Measurements from ENCODE around the gene CHORDC1. TPM values are rescaled to one million over a fixed set of nuclear protein-coding genes. Genes with fewer than 3 reads are reported as not detected.

Gene CHORDC1
- total and polyA plus RNA-seq, 2 of the 8 experiments (the other 6 are each of a cell fraction or from before 2014, with no cell fraction given): 28.9 to 97.1 TPM

DNA sequence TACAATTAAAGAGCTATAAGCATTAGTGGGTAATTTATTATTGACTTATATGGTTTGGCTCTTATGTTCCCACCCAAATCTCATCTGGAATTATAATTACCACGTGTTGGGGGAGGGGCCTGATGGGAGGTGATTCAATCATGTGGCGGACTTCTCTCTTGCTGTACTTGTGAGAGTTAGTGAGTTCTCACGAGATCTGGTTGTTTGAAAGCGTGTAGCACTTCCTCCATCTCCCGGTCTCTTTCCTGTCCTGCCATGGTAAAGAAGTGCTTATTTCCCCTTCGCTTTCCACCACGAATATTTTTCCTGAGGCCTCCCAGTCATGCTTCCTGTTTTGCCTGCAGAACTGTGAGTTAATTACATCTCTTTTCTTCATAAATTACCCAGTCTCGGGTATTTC, 28.1 kb upstream of the CHORDC1 start:
- Histone ChIP-seq H2AFZ (ENCODE audit: low read length) (no peak overlapping the region), H2BK20ac (ENCODE audit: low read length) (no peak overlapping the region), H2BK5ac (ENCODE audit: low read depth, low read length) (no peak overlapping the region), H4K5ac (ENCODE audit: insufficient read length, low read depth, low read length) (no peak overlapping the region), H3K14ac (ENCODE audit: insufficient read length) (no peak overlapping the region), H3K36me3 (ENCODE audit: control insufficient read depth in 2 of 4, insufficient read depth in 4 of 4, low read length in 3 of 4) (no peaks in the 10 kb centered on the region), H3K23me2 (ENCODE audit: low read depth, low read length) (no peaks in the 10 kb centered on the region), H3K9ac (replicated peaks in 1 of 4; ENCODE audit: extremely low read depth in 1 of 4, low read depth in 3 of 4, low read length in 3 of 4) (no peak overlapping the region), H3K4me1 (replicated peaks in 1 of 4; ENCODE audit: control insufficient read depth in 3 of 4, insufficient read depth in 4 of 4, low read length in 3 of 4) (no peaks in the 10 kb centered on the region), H4K8ac (ENCODE audit: extremely low read depth, insufficient read depth, low read length) (no peak overlapping the region), H2BK15ac (ENCODE audit: low read length) (no peak overlapping the region), H4K91ac (replicated peaks; ENCODE audit: insufficient read length, low read length) (no peak overlapping the region), H3K4me2 (ENCODE audit: insufficient read depth in 1 of 2, low read depth in 2 of 2, low read length in 2 of 2) (no peak overlapping the region), H2BK120ac (replicated peaks; ENCODE audit: low read depth, low read length) (no peak overlapping the region), H3K27me3 (replicated peaks in 1 of 4; ENCODE audit: control insufficient read depth in 3 of 4, extremely low read depth in 1 of 4, insufficient read depth in 3 of 4, low read length in 3 of 4) (no peaks in the 10 kb centered on the region), H3K18ac (ENCODE audit: extremely low read depth, low read length) (no peak overlapping the region), H4K20me1 (replicated peaks in 1 of 2; ENCODE audit: control insufficient read depth in 1 of 2, insufficient read depth in 2 of 2, low read length in 2 of 2) (no peaks in the 10 kb centered on the region), H3K56ac (replicated peaks; ENCODE audit: insufficient read length, low read depth, low read length) (no peak overlapping the region), H3K27ac (ENCODE audit: low read depth, low read length) (no peak overlapping the region), H3K4ac (replicated peaks; ENCODE audit: insufficient read length, low read depth, low read length) (no peak overlapping the region), H2BK12ac (ENCODE audit: low read depth, low read length) (no peak overlapping the region), H3K23ac (ENCODE audit: insufficient read length) (no peak overlapping the region), H3K4me3 (ENCODE audit: extremely low read depth in 1 of 4, insufficient read depth in 2 of 4, low read depth in 3 of 4, low read length in 4 of 4) (no peak overlapping the region), H3K9me3 (ENCODE audit: insufficient read depth in 2 of 2, low read depth in 1 of 2, low read length in 1 of 2) (no peaks in the 10 kb centered on the region), H3K79me2 (ENCODE audit: control insufficient read depth in 1 of 2, insufficient read depth in 2 of 2, low read length in 2 of 2) (no peaks in the 10 kb centered on the region), H3K79me1 (ENCODE audit: low read depth, low read length) (no peaks in the 10 kb centered on the region), H2AK5ac (ENCODE audit: low read depth, low read length) (no peak overlapping the region)
- 82% methylated on average over 8 of the region's 8 CpGs; no CpG with 5 or more reads in 1 of the 2 experiments for WGBS, 2 experiments (ENCODE audit: extremely low coverage in 1 of 2, insufficient coverage in 1 of 2, insufficient read length in 1 of 2, insufficient replicate concordance in 2 of 2, low coverage in 1 of 2, low lambda C conversion rate in 2 of 2, missing lambda C conversion rate in 1 of 2)
- FAIRE-seq (no peak), DNase-seq (ENCODE audit: low read depth in 1 of 2, low spot score in 2 of 2) (no peak)
- ChIA-PET POLR2A (ENCODE audit: partially characterized antibody) (no interaction called here), CTCF (ENCODE audit: partially characterized antibody) (interaction anchor here (0.6 to 1.3 kb wide), 5 partner anchors 11 to 209 kb away, joined by 3 read pairs; no protein-coding TSS in a partner anchor)
- TF ChIP-seq ASH2L (IDR thresholded peaks at IDR 0.05; ENCODE audit: low read length) (no peak), PHF8 (conservative IDR thresholded peaks at IDR 0.05; ENCODE audit: low read depth, low read length) (no peak), RBBP5 (IDR thresholded peaks at IDR 0.05; ENCODE audit: borderline replicate concordance, low read depth, low read length) (no peak), EP300 (IDR thresholded peaks at IDR 0.05; ENCODE audit: borderline replicate concordance in 1 of 2, low read depth in 2 of 2, low read length in 2 of 2) (no peak), TAF1 (IDR thresholded peaks at IDR 0.05; ENCODE audit: low read depth, low read length) (no peak), HDAC6 (IDR thresholded peaks at IDR 0.05; ENCODE audit: low read depth, low read length) (no peak), RXRA (IDR thresholded peaks at IDR 0.05; ENCODE audit: insufficient read depth, low read depth, low read length) (no peak), SRF (IDR thresholded peaks at IDR 0.05; ENCODE audit: low read depth, low read length) (no peak), NRF1 (IDR thresholded peaks at IDR 0.05; ENCODE audit: low read depth, low read length) (no peak), CREB1 (IDR thresholded peaks at IDR 0.05) (no peak), KDM1A (IDR thresholded peaks at IDR 0.05; ENCODE audit: borderline replicate concordance, low read length) (no peak), POLR2AphosphoS5 (IDR thresholded peaks at IDR 0.05; ENCODE audit: low read depth, low read length) (no peak), CBX8 (IDR thresholded peaks at IDR 0.05; ENCODE audit: borderline replicate concordance, low read depth, low read length) (no peak)
- TF ChIP-seq, protein P1, sequence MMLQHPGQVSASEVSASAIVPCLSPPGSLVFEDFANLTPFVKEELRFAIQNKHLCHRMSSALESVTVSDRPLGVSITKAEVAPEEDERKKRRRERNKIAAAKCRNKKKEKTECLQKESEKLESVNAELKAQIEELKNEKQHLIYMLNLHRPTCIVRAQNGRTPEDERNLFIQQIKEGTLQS (IDR thresholded peaks at IDR 0.05; ENCODE audit: insufficient read depth, low read depth, low read length): no peak
